Astrocyte (in vitro differentiated cells and primary cell): ENCODE results near the gene WSCD1. TPM values are rescaled to one million over a fixed set of nuclear protein-coding genes. Genes with fewer than 3 reads are reported as not detected.

Experiments used
- DNase-seq: peaks from one replicate; pipeline ENCODE4 v3.0.0-alpha.2; 2010; ENCODE audit warnings: low read depth
- FAIRE-seq: peaks from 2 replicates; lab custom pipeline; 2011; peaks lifted over from hg19 to GRCh38; lab: Jason Lieb, UNC
- H2AFZ ChIP-seq: 2 replicates; pipeline ENCODE4 v1.6.0; 2012; ENCODE audit warnings: low read depth, low read length, inconsistent platforms
- H3K27ac ChIP-seq: 2 replicates; pipeline ENCODE4 v1.5.1; 2011; ENCODE audit warnings: low read depth, low read length, inconsistent platforms
- H3K27me3 ChIP-seq: 2 replicates; pipeline ENCODE4 v1.6.0; 2011; ENCODE audit warnings: low read length, inconsistent platforms; ENCODE audit not compliant: insufficient read depth
- H3K36me3 ChIP-seq: 2 replicates; pipeline ENCODE4 v1.5.1; 2011; ENCODE audit warnings: low read length, inconsistent platforms; ENCODE audit not compliant: insufficient read depth
- H3K4me1 ChIP-seq: 2 replicates; pipeline ENCODE4 v1.5.1; 2011; ENCODE audit warnings: low read length, inconsistent platforms; ENCODE audit not compliant: insufficient read depth
- H3K4me2 ChIP-seq: 2 replicates; pipeline ENCODE4 v1.6.0; 2012; ENCODE audit warnings: low read length, inconsistent platforms
- H3K4me3 ChIP-seq: 2 replicates; pipeline ENCODE4 v1.5.1; 2011; ENCODE audit warnings: low read depth, mild to moderate bottlenecking, low read length, inconsistent platforms; ENCODE audit not compliant: insufficient read depth
- H3K79me2 ChIP-seq: 2 replicates; pipeline ENCODE4 v1.6.0; 2012; ENCODE audit warnings: mild to moderate bottlenecking, low read length, inconsistent platforms; ENCODE audit not compliant: insufficient read depth
- H3K9ac ChIP-seq: 2 replicates; pipeline ENCODE4 v1.6.0; 2012; ENCODE audit warnings: mild to moderate bottlenecking, low read length, inconsistent platforms
- H3K9me3 ChIP-seq: 2 replicates; pipeline ENCODE4 v1.5.1; 2012; ENCODE audit warnings: low read depth, mild to moderate bottlenecking, low read length, inconsistent platforms; ENCODE audit not compliant: insufficient read depth
- H4K20me1 ChIP-seq: 2 replicates; pipeline ENCODE4 v1.6.0; 2012; ENCODE audit warnings: low read length, inconsistent platforms; ENCODE audit not compliant: insufficient read depth
- H3K27ac Mint-ChIP-seq: one replicate; pipeline ENCODE4 v1.8.0; 2021; ENCODE audit warnings: mild to moderate bottlenecking, mixed read lengths; ENCODE audit not compliant: unreplicated experiment
- H3K27me3 Mint-ChIP-seq: one replicate; pipeline ENCODE4 v1.8.0; 2021; ENCODE audit warnings: low read depth, mixed read lengths; ENCODE audit not compliant: unreplicated experiment
- H3K36me3 Mint-ChIP-seq: one replicate; pipeline ENCODE4 v1.8.0; 2021; ENCODE audit warnings: low read depth, mixed read lengths; ENCODE audit not compliant: unreplicated experiment
- H3K4me1 Mint-ChIP-seq: one replicate; pipeline ENCODE4 v1.8.0; 2021; ENCODE audit warnings: low read depth, mixed read lengths; ENCODE audit not compliant: unreplicated experiment
- H3K4me3 Mint-ChIP-seq: one replicate; pipeline ENCODE4 v1.8.0; 2021; ENCODE audit warnings: mild to moderate bottlenecking, moderate library complexity, mixed read lengths; ENCODE audit not compliant: unreplicated experiment
- H3K9me3 Mint-ChIP-seq: one replicate; pipeline ENCODE4 v1.8.0; 2021; ENCODE audit warnings: mild to moderate bottlenecking, mixed read lengths; ENCODE audit not compliant: unreplicated experiment
- EZH2 ChIP-seq: IDR thresholded peaks from 2 replicates; pipeline ENCODE4 v1.6.1; 2012; ENCODE audit warnings: mild to moderate bottlenecking, low read length, inconsistent platforms; ENCODE audit not compliant: insufficient read depth
- total RNA-seq: library from RNA; stranded (reverse); gene quantifications from 2 replicates; pipeline ENCODE4 v1.2.1, GENCODE V29; 2021
- TF ChIP-seq, protein P1 (sequence below): IDR thresholded peaks from 2 replicates; pipeline ENCODE4 v1.5.1; 2011; ENCODE audit warnings: low read depth, mild to moderate bottlenecking, inconsistent platforms, low read length, moderate library complexity; ENCODE audit not compliant: insufficient read depth

The WSCD1 gene
- total RNA-seq, 1 donor from 2014 or later = 3.9 TPM

GRCh38 chr17:6064868-6065267, 5.3 kb upstream of the WSCD1 start:
- Histone ChIP-seq H3K4me2 (no peak overlapping the region), H3K9me3 (no peaks in the 10 kb centered on the region), H2AFZ (no peak overlapping the region), H3K36me3 (no peaks in the 10 kb centered on the region), H4K20me1 (peaks cover 7% of the 10 kb centered on the region), H3K4me1 (peaks cover under 1% of the 10 kb centered on the region), H3K27ac (no peak overlapping the region), H3K4me3 (no peak overlapping the region), H3K79me2 (no peaks in the 10 kb centered on the region), H3K9ac (no peak overlapping the region), H3K27me3 (peaks cover 25% of the 10 kb centered on the region)
- Mint-ChIP-seq H3K4me1 (peaks cover 15% of the 10 kb centered on the region), H3K9me3 (no peaks in the 10 kb centered on the region), H3K27me3 (peaks cover 64% of the 10 kb centered on the region), H3K4me3 (no peak overlapping the region), H3K27ac (no peak overlapping the region), H3K36me3 (no peaks in the 10 kb centered on the region)
- FAIRE-seq (no peak), DNase-seq (no peak)
- TF ChIP-seq EZH2 = no peak
- TF ChIP-seq, protein P1, sequence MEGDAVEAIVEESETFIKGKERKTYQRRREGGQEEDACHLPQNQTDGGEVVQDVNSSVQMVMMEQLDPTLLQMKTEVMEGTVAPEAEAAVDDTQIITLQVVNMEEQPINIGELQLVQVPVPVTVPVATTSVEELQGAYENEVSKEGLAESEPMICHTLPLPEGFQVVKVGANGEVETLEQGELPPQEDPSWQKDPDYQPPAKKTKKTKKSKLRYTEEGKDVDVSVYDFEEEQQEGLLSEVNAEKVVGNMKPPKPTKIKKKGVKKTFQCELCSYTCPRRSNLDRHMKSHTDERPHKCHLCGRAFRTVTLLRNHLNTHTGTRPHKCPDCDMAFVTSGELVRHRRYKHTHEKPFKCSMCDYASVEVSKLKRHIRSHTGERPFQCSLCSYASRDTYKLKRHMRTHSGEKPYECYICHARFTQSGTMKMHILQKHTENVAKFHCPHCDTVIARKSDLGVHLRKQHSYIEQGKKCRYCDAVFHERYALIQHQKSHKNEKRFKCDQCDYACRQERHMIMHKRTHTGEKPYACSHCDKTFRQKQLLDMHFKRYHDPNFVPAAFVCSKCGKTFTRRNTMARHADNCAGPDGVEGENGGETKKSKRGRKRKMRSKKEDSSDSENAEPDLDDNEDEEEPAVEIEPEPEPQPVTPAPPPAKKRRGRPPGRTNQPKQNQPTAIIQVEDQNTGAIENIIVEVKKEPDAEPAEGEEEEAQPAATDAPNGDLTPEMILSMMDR = no peak

DNA sequence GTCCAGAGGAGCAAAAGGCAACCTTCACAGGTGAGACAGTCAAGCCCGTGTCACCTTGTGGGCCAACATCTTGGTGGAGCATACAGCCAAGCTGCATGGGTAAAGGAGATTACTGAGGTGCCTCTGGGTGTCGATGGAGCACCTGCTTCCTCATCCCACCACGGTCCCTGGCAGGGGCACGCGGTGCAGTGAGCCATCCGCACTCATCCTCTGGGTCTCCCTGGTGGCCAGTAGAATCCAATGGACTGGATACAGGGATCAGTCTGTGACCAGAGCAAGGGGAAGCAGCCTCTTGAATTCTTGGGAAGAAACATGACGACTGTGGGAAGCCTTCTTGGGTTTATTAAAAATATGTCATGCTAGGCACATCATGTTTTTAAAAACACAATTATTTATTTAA, 4.8 kb upstream of the WSCD1 start:
- DNase-seq = no peak
- H3K27ac Mint-ChIP-seq = no peak overlapping the region
- H3K4me3 ChIP-seq = no peak overlapping the region

More for the DNA sequence above, 4.8 kb upstream of the WSCD1 start:
- Mint-ChIP-seq H3K4me3 (no peak overlapping the region), H3K27me3 (peaks cover 61% of the 10 kb centered on the region), H3K4me1 (peaks cover 16% of the 10 kb centered on the region), H3K36me3 (no peaks in the 10 kb centered on the region), H3K9me3 (no peaks in the 10 kb centered on the region)
- H3K27ac ChIP-seq = no peak overlapping the region
- H3K9ac ChIP-seq = no peak overlapping the region
- peaks cover 7% of the 10 kb centered on the region for H4K20me1 ChIP-seq
- FAIRE-seq = no peak
- no peaks in the 10 kb centered on the region for H3K9me3 ChIP-seq
- H3K4me2 ChIP-seq = no peak overlapping the region
- no peak overlapping the region for H2AFZ ChIP-seq
- no peaks in the 10 kb centered on the region for H3K79me2 ChIP-seq
- TF ChIP-seq, protein P1 = no peak
- TF ChIP-seq EZH2 = no peak
- no peaks in the 10 kb centered on the region for H3K36me3 ChIP-seq
- peaks cover 26% of the 10 kb centered on the region for H3K27me3 ChIP-seq
- peaks cover 2% of the 10 kb centered on the region for H3K4me1 ChIP-seq
